ENCODE measurements around the gene LRRC8D. TPM values are rescaled to one million over a fixed set of nuclear protein-coding genes. Genes with fewer than 3 reads are reported as not detected.

The LRRC8D gene
- total and polyA plus RNA-seq, 9 of the 15 experiments (the other 6 are each of a cell fraction or from before 2014, with no cell fraction given): 3.4 to 53.9 (median 15.9) TPM

- TF ChIP-seq E2F6 (IDR thresholded peaks at IDR 0.05; ENCODE audit: borderline replicate concordance in 1 of 2, extremely low read depth in 1 of 2, insufficient read depth in 1 of 2, insufficient read length in 1 of 2, low read depth in 1 of 2, low read length in 1 of 2, poor library complexity in 1 of 2, severe bottlenecking in 1 of 2): no peak
- TF ChIP-seq ZNF696 (CRISPR knock-in tag; conservative IDR thresholded peaks at IDR 0.05): no peak
- peak in 1 of 2 experiments; percentile 85; a peak in 1 of 3 replicates for TF ChIP-seq CBX3 (IDR thresholded peaks at IDR 0.05; ENCODE audit: borderline replicate concordance in 1 of 2, low read length in 2 of 2)
- TF ChIP-seq NKRF (IDR thresholded peaks at IDR 0.05; ENCODE audit: borderline replicate concordance): no peak
- TF ChIP-seq NR2C1 (IDR thresholded peaks at IDR 0.05): no peak
- no peak for TF ChIP-seq NR2C1 (tag; IDR thresholded peaks at IDR 0.05)
- TF ChIP-seq ZNF280A (IDR thresholded peaks at IDR 0.05; ENCODE audit: low read depth, partially characterized antibody): no peak
- TF ChIP-seq ZNF318 (IDR thresholded peaks at IDR 0.05; ENCODE audit: borderline replicate concordance in 1 of 2, low read depth in 1 of 2): no peak
- TF ChIP-seq GABPB2 (CRISPR knock-in tag; conservative IDR thresholded peaks at IDR 0.05): no peak
- TF ChIP-seq ZNF589 (CRISPR knock-in tag; IDR thresholded peaks at IDR 0.05; ENCODE audit: low read depth): peak; percentile 68
- no peak for TF ChIP-seq ZBTB5 (IDR thresholded peaks at IDR 0.05)
These were observed 3.0 kb downstream of the LRRC8D start (continued) for GRCh38 chr1:89823679-89824292.
